Prostate gland (tissue), 2 donors: Measurements from ENCODE around the gene OLFM1.

Experiments used
- POLR2A ChIP-seq: fragments of 450-650 bp; IDR thresholded peaks from one replicate; pipeline ENCODE4 v1.6.1; 2016; ENCODE audit warnings: antibody characterized with exemption, mild to moderate bottlenecking
- TF ChIP-seq, protein P1 (sequence below), 4 experiments: fragments of 200-600 bp in 2 of 4; fragments of 450-650 bp in 2 of 4; sonication (generic) in 2 of 4; IDR thresholded peaks; 1 replicate in 3 of 4; 2 replicates in 1 of 4; pipeline ENCODE4 v1.5.1; 2016 to 2019; ENCODE audit warnings: antibody characterized with exemption in 4 of 4, mild to moderate bottlenecking in 2 of 4, moderate library complexity in 2 of 4

DNA sequence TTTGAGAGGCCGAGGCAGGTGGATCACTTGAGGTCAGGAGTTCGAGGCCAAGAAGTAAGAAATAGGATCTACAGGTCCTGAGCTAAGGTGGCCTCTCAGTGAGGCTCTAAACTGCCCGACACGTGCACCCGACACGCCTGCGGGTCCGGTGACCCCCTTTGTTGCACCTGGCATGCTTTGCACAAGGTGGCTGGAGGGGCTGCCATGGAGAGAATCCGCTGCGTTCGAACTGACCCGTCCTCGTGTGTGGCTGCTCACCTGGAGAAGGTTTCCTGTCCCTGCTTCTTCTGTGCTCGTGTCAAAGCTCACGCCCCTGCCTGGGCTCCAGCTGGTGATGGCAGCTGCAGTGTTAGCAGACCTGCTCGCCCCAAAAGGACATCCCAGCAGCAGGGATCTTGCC lies 5.7 kb upstream of the OLFM1 start:
- TF ChIP-seq, protein P1, sequence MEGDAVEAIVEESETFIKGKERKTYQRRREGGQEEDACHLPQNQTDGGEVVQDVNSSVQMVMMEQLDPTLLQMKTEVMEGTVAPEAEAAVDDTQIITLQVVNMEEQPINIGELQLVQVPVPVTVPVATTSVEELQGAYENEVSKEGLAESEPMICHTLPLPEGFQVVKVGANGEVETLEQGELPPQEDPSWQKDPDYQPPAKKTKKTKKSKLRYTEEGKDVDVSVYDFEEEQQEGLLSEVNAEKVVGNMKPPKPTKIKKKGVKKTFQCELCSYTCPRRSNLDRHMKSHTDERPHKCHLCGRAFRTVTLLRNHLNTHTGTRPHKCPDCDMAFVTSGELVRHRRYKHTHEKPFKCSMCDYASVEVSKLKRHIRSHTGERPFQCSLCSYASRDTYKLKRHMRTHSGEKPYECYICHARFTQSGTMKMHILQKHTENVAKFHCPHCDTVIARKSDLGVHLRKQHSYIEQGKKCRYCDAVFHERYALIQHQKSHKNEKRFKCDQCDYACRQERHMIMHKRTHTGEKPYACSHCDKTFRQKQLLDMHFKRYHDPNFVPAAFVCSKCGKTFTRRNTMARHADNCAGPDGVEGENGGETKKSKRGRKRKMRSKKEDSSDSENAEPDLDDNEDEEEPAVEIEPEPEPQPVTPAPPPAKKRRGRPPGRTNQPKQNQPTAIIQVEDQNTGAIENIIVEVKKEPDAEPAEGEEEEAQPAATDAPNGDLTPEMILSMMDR (IDR thresholded peaks at IDR 0.05), result no peak
- TF ChIP-seq POLR2A, result no peak
